ENCODE data around the gene HCN3. TPM values are rescaled to one million over a fixed set of nuclear protein-coding genes. Genes with fewer than 3 reads are reported as not detected.
A peak's percentile ranks its signal among the peaks of the same experiment; 100 is the strongest.

The HCN3 gene
- total and polyA plus RNA-seq, 2 donors (not counting 1 experiment from before 2014, with no cell fraction given) = 6.2 to 9.2 TPM

- POLR2A ChIA-PET = interaction anchor here (0.5 kb wide), 1 partner anchor 50 kb away, joined by 3 read pairs; no protein-coding TSS in a partner anchor
- DNase-seq (no peak), ATAC-seq (ENCODE audit: low read depth) (peak; percentile 1)
- no peaks in the 10 kb centered on the region for H3K27me3 ChIP-seq (replicated peaks in 1 of 4; ENCODE audit: control extremely low read depth in 1 of 4, control insufficient read depth in 3 of 4, insufficient read depth in 4 of 4, low read length in 3 of 4)
- H3K79me2 ChIP-seq (ENCODE audit: control insufficient read depth, insufficient read depth, low read length) = peaks cover 4% of the 10 kb centered on the region
- intact Hi-C loops (cut with micrococcal nuclease) = loop anchor here (1.0 to 10.0 kb wide), 3 partner anchors 52 to 1180 kb away; partner anchors contain the start of genes CLK2 and MEF2D
- 25% methylated on average over 56 of the region's 59 CpGs for WGBS (ENCODE audit: insufficient coverage)
- H4K20me1 ChIP-seq (ENCODE audit: control insufficient read depth, insufficient read depth, low read length, poor library complexity, severe bottlenecking) = no peaks in the 10 kb centered on the region
- H3K4me1 Mint-ChIP-seq = peaks cover 23% of the 10 kb centered on the region
- H3K9me3 Mint-ChIP-seq (ENCODE audit: insufficient read depth) = no peaks in the 10 kb centered on the region
- H3K27ac Mint-ChIP-seq = peak overlapping the region; percentile 87
- peaks cover 17 to 35% of the 10 kb centered on the region in 2 donors for H3K4me1 ChIP-seq (ENCODE audit: control insufficient read depth in 2 of 2, insufficient read depth in 2 of 2, low read length in 2 of 2)
- TF ChIP-seq EZH2 (IDR thresholded peaks at IDR 0.05; ENCODE audit: borderline replicate concordance, insufficient read depth, low read depth, low read length, poor library complexity, severe bottlenecking) = no peak
- TF ChIP-seq, protein P1, sequence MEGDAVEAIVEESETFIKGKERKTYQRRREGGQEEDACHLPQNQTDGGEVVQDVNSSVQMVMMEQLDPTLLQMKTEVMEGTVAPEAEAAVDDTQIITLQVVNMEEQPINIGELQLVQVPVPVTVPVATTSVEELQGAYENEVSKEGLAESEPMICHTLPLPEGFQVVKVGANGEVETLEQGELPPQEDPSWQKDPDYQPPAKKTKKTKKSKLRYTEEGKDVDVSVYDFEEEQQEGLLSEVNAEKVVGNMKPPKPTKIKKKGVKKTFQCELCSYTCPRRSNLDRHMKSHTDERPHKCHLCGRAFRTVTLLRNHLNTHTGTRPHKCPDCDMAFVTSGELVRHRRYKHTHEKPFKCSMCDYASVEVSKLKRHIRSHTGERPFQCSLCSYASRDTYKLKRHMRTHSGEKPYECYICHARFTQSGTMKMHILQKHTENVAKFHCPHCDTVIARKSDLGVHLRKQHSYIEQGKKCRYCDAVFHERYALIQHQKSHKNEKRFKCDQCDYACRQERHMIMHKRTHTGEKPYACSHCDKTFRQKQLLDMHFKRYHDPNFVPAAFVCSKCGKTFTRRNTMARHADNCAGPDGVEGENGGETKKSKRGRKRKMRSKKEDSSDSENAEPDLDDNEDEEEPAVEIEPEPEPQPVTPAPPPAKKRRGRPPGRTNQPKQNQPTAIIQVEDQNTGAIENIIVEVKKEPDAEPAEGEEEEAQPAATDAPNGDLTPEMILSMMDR (IDR thresholded peaks at IDR 0.05) = no peak
- peak overlapping the region; percentile 60 to 81 for H3K27ac ChIP-seq (ENCODE audit: low read length in 2 of 2)
- peak overlapping the region; percentile 98 for H3K9ac ChIP-seq (ENCODE audit: low read length)
- CTCF ChIA-PET = interaction anchor here (0.5 to 6.5 kb wide), 6 partner anchors 18 to 179 kb away, joined by 4 to 128 read pairs (median 10); partner anchors contain the start of genes CLK2 and FDPS
- H2AFZ ChIP-seq (ENCODE audit: insufficient read depth, low read depth, low read length, poor library complexity, severe bottlenecking) = peak overlapping the region; percentile 98
- peak overlapping the region; percentile 1 to 100 (median 97) for H3K4me3 ChIP-seq (ENCODE audit: control extremely low read depth in 1 of 5, extremely low read depth in 1 of 5, insufficient read depth in 1 of 5, low read depth in 2 of 5, low read length in 4 of 5)
- peaks cover 0 to 2% of the 10 kb centered on the region in 2 experiments for H3K36me3 ChIP-seq (replicated peaks in 1 of 2; ENCODE audit: control extremely low read depth in 1 of 2, control insufficient read depth in 1 of 2, extremely low read depth in 1 of 2, insufficient read depth in 2 of 2, low read length in 1 of 2)
- peaks cover 0 to 2% (median 0%) of the 10 kb centered on the region in 3 donors for H3K9me3 ChIP-seq (ENCODE audit: control extremely low read depth in 1 of 3, control insufficient read depth in 2 of 3, insufficient read depth in 1 of 3, low read length in 2 of 3)
- no peaks in the 10 kb centered on the region for H3K27me3 Mint-ChIP-seq
- peak overlapping the region; percentile 92 for H3K4me3 Mint-ChIP-seq
- peak overlapping the region; percentile 99 for H3K4me2 ChIP-seq (replicated peaks; ENCODE audit: low read depth, low read length, poor library complexity, severe bottlenecking)
These were observed 47.7 kb downstream of the HCN3 start for GRCh38 chr1:155324717-155325602.
